ENCODE data around the gene HEATR9.
A peak's percentile ranks its signal among the peaks of the same experiment; 100 is the strongest.

HEATR9 gene

GRCh38 chr17:35856603-35857002, 12.1 kb downstream of the HEATR9 start:
- H3K4me1 Mint-ChIP-seq = peaks cover 4% of the 10 kb centered on the region
- no peak overlapping the region for H3K27ac Mint-ChIP-seq
- peak; percentile 54 for ATAC-seq
- peaks cover 10% of the 10 kb centered on the region for H3K36me3 Mint-ChIP-seq (ENCODE audit: low read depth)
- no peaks in the 10 kb centered on the region for H3K27me3 Mint-ChIP-seq
- H3K9me3 Mint-ChIP-seq = no peaks in the 10 kb centered on the region
- DNase-seq = no peak
- H3K4me3 Mint-ChIP-seq = no peak overlapping the region

GRCh38 chr17:35855965-35856364, 12.7 kb downstream of the HEATR9 start:
- DNase-seq (no peak), ATAC-seq (no peak)
- H3K36me3 Mint-ChIP-seq (ENCODE audit: low read depth) = peaks cover 15% of the 10 kb centered on the region
- H3K27me3 Mint-ChIP-seq = no peaks in the 10 kb centered on the region
- H3K4me3 Mint-ChIP-seq = no peak overlapping the region
- peaks cover 4% of the 10 kb centered on the region for H3K4me1 Mint-ChIP-seq
- H3K9me3 Mint-ChIP-seq = no peaks in the 10 kb centered on the region
- no peak overlapping the region for H3K27ac Mint-ChIP-seq

GRCh38 chr17:35849469-35850348, 19.0 kb downstream of the HEATR9 start:
- peak; percentile 77 for ATAC-seq
- Mint-ChIP-seq H3K9me3 (no peaks in the 10 kb centered on the region), H3K27ac (peak overlapping the region; percentile 8), H3K27me3 (no peaks in the 10 kb centered on the region), H3K36me3 (ENCODE audit: low read depth) (peaks cover 38% of the 10 kb centered on the region), H3K4me1 (peaks cover 6% of the 10 kb centered on the region), H3K4me3 (no peak overlapping the region)
- DNase-seq = peak; percentile 59

- Mint-ChIP-seq H3K27ac (peak overlapping the region; percentile 5), H3K27me3 (no peaks in the 10 kb centered on the region), H3K9me3 (no peaks in the 10 kb centered on the region), H3K36me3 (ENCODE audit: low read depth) (peaks cover 48% of the 10 kb centered on the region), H3K4me3 (no peak overlapping the region), H3K4me1 (peaks cover 6% of the 10 kb centered on the region)
- ATAC-seq (no peak), DNase-seq (no peak)
These were observed 20.9 kb downstream of the HEATR9 start for GRCh38 chr17:35847633-35848373.

- peaks cover 6% of the 10 kb centered on the region for H3K4me1 Mint-ChIP-seq
- peak overlapping the region; percentile 12 for H3K27ac Mint-ChIP-seq
- no peak overlapping the region for H3K4me3 Mint-ChIP-seq
- H3K9me3 Mint-ChIP-seq = no peaks in the 10 kb centered on the region
- no peaks in the 10 kb centered on the region for H3K27me3 Mint-ChIP-seq
- ATAC-seq = no peak
- peaks cover 52% of the 10 kb centered on the region for H3K36me3 Mint-ChIP-seq (ENCODE audit: low read depth)
- no peak for DNase-seq
These were observed 21.7 kb downstream of the HEATR9 start for GRCh38 chr17:35847006-35847405.

- no peak for ATAC-seq
- Mint-ChIP-seq H3K9me3 (no peaks in the 10 kb centered on the region), H3K4me1 (peaks cover 6% of the 10 kb centered on the region), H3K4me3 (no peak overlapping the region), H3K36me3 (ENCODE audit: low read depth) (peaks cover 51% of the 10 kb centered on the region), H3K27ac (peak overlapping the region; percentile 12), H3K27me3 (no peaks in the 10 kb centered on the region)
- no peak for DNase-seq
These were observed 22.5 kb downstream of the HEATR9 start for GRCh38 chr17:35846055-35846809.

- Mint-ChIP-seq H3K27ac (no peak overlapping the region), H3K4me1 (peaks cover 3% of the 10 kb centered on the region), H3K36me3 (ENCODE audit: low read depth) (peaks cover 51% of the 10 kb centered on the region), H3K9me3 (no peaks in the 10 kb centered on the region), H3K4me3 (no peak overlapping the region), H3K27me3 (no peaks in the 10 kb centered on the region)
- no peak for ATAC-seq
- no peak for DNase-seq
These were observed 24.1 kb downstream of the HEATR9 start for GRCh38 chr17:35844547-35844946.

GRCh38 chr17:35843698-35844097, 25.0 kb downstream of the HEATR9 start:
- DNase-seq (no peak), ATAC-seq (no peak)
- Mint-ChIP-seq H3K9me3 (no peaks in the 10 kb centered on the region), H3K27ac (no peak overlapping the region), H3K36me3 (ENCODE audit: low read depth) (peaks cover 50% of the 10 kb centered on the region), H3K4me1 (peaks cover 2% of the 10 kb centered on the region), H3K4me3 (no peak overlapping the region), H3K27me3 (no peaks in the 10 kb centered on the region)

- Mint-ChIP-seq H3K36me3 (ENCODE audit: low read depth) (peaks cover 50% of the 10 kb centered on the region), H3K27me3 (no peaks in the 10 kb centered on the region), H3K4me3 (no peak overlapping the region), H3K27ac (no peak overlapping the region), H3K4me1 (peaks cover 6% of the 10 kb centered on the region), H3K9me3 (no peaks in the 10 kb centered on the region)
- DNase-seq = no peak
- ATAC-seq = no peak
These were observed 26.5 kb downstream of the HEATR9 start for GRCh38 chr17:35842239-35842638.

- ATAC-seq (no peak), DNase-seq (no peak)
- no peaks in the 10 kb centered on the region for H3K27me3 Mint-ChIP-seq
- peaks cover 56% of the 10 kb centered on the region for H3K36me3 Mint-ChIP-seq (ENCODE audit: low read depth)
- H3K4me1 Mint-ChIP-seq = peaks cover 6% of the 10 kb centered on the region
- no peaks in the 10 kb centered on the region for H3K9me3 Mint-ChIP-seq
- no peak overlapping the region for H3K4me3 Mint-ChIP-seq
- H3K27ac Mint-ChIP-seq = no peak overlapping the region
These were observed 27.2 kb downstream of the HEATR9 start for GRCh38 chr17:35841505-35841904.

GRCh38 chr17:35841101-35841500, 27.6 kb downstream of the HEATR9 start:
- ATAC-seq = no peak
- H3K4me1 Mint-ChIP-seq = peaks cover 6% of the 10 kb centered on the region
- H3K27me3 Mint-ChIP-seq = no peaks in the 10 kb centered on the region
- H3K4me3 Mint-ChIP-seq = no peak overlapping the region
- no peak for DNase-seq
- no peaks in the 10 kb centered on the region for H3K9me3 Mint-ChIP-seq
- H3K36me3 Mint-ChIP-seq (ENCODE audit: low read depth) = peaks cover 60% of the 10 kb centered on the region
- no peak overlapping the region for H3K27ac Mint-ChIP-seq

GRCh38 chr17:35825206-35825605, 43.5 kb downstream of the HEATR9 start:
- Mint-ChIP-seq H3K9me3 (no peaks in the 10 kb centered on the region), H3K36me3 (ENCODE audit: low read depth) (peaks cover 64% of the 10 kb centered on the region), H3K4me3 (no peak overlapping the region), H3K27me3 (no peaks in the 10 kb centered on the region), H3K4me1 (peaks cover 1% of the 10 kb centered on the region), H3K27ac (no peak overlapping the region)
- no peak for DNase-seq
- no peak for ATAC-seq

- DNase-seq (no peak), ATAC-seq (no peak)
- Mint-ChIP-seq H3K36me3 (ENCODE audit: low read depth) (peaks cover 69% of the 10 kb centered on the region), H3K4me3 (no peak overlapping the region), H3K27me3 (no peaks in the 10 kb centered on the region), H3K9me3 (no peaks in the 10 kb centered on the region), H3K4me1 (peaks cover 9% of the 10 kb centered on the region), H3K27ac (no peak overlapping the region)
These were observed 47.4 kb downstream of the HEATR9 start for GRCh38 chr17:35821308-35821707.

GRCh38 chr17:35819455-35819854, 49.2 kb downstream of the HEATR9 start:
- H3K4me1 Mint-ChIP-seq = peaks cover 24% of the 10 kb centered on the region
- H3K27me3 Mint-ChIP-seq = no peaks in the 10 kb centered on the region
- H3K9me3 Mint-ChIP-seq = no peaks in the 10 kb centered on the region
- ATAC-seq = no peak
- no peak for DNase-seq
- H3K4me3 Mint-ChIP-seq = no peak overlapping the region
- H3K36me3 Mint-ChIP-seq (ENCODE audit: low read depth) = peaks cover 65% of the 10 kb centered on the region
- H3K27ac Mint-ChIP-seq = peak overlapping the region; percentile 52

Data from activated naive CD8-positive, alpha-beta T cell treated with anti-CD3 and anti-CD28 coated beads, Interleukin-2, amount 50 U/mL, for 24 hours (primary cell).